HG02884 (cell line): ENCODE measurements around the gene LYZL1.
"Not testable (repeated sequence)": the region's sequence is repeated elsewhere in the genome, so short reads cannot be mapped to it uniquely, and the experiment has no call there.

ENCODE experiments used
- ATAC-seq: cut with Tn5 transposase; IDR thresholded peaks from one replicate; pipeline ENCODE4 v1.9.1; 2021; ENCODE audit warnings: mild to moderate bottlenecking, moderate library complexity; ENCODE audit not compliant: unreplicated experiment

Gene LYZL1

DNA sequence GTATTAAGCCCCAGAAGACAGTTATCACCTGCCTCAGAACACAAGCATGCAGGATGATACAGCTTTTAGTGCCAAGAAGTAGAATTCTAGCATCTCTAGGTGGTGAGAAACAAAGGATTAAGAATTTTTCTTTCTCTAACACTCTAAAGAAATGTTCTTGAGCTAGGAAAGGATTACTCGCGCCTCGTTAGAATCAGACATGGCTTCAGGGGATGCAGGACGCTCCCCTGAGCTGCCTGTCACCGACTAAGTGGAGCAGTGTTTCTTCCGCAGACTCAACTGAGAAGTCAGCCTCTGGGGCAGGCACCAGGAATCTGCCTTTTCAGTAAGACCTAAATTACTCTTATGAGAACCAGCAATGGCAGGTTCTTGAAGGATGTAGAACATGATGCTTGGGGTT is at the start of gene LYZL1:
LYZL1 (plus strand) TSS at position 165 of the 400 bp plus-strand sequence. CDS start 2,798 bp downstream, outside the sequence.
- not testable (repeated sequence) for ATAC-seq

DNA sequence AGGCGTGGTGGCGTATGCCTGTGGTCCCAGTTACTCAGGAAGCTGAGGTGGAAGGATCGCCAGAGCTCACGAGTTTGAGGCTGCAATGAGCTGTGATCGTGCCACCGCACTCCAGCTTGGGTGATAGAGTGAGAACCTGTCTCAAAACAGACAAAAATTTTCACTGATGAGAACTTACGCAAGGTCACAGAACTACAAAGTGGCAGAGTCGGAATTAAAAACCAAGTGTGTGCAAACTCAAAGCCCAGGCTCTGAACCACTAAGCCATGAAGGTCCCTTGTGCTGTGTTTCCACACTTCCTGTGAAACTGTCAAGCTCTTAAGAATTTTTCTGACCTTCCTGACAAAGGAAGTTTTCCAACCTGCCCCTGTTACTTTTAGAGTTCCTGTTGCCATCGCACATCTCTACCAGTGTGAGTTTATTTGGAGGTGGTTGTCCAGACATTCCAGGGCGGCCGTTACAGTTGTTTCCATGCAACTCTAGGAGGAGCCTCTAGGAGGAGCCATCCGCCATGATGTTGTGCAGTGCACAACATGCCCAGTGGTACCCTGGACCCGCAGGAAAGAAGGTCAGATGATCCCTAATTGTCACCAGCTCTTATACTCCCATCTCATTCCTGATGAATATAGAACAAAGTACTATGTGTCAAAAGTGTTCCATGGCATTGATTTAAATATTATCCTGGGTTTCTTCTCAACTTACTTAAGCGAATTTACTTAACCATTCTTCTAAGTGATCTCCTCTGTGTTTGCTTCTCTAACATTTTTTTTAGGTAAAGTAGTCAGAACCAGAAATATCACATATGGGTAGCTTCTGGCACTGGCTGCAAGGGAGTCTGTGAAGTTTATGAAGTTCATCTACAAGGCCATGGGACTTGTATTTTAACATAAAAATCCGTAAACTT is 49.0 kb upstream of the LYZL1 start:
- ATAC-seq = no peak

DNA sequence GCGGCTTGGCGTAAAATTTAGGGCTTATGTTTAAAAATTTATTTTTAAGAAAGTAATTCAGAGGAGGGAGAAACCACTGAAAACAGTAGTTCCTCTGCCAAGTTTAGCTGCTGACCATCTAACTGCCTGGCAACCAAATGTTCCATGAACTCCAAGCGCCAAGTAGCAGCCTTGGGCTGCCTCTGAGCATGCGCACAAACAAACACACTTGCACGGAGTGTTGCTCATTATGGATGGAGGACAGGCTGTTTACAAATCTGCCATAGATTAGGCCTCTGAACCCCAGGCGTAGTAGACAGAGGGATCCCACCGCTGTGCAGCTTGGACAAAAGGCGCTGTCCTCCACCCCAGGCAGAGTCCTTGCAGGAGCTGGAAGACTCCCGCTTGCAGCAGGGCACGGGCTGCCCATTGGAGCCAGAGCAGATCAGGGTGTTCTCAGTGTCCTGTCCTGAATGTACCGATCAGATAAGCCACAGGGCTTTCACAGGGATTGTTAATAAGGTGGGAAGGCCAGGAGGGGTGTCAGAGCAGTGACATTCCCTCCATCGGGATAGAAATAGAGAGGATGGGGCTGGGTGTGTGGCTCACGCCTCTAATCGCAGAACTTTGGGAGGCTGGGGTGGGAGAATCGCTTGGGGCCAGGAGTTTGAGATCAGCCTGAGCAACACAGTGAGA is 47.7 kb upstream of the LYZL1 start:
- no peak for ATAC-seq

DNA sequence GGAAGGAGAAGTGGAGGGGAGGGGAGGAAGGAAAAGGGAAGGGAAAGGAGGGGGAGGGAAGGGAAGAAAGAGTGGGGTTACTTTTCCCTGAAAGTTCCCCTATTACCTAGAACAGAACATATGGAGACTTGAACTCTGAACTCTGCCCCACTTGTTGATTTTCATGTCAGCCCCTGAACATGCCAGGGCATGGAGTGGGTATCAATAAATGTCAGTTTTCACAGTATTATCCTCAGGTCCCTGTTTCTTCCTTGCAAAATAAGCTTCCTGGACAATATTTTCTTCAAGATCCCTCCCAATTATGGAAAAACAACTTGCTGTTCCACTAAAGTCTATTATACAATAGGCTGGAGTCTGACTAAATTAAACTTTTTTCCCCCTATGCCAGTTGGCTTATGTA is 46.9 kb upstream of the LYZL1 start:
- ATAC-seq = no peak

DNA sequence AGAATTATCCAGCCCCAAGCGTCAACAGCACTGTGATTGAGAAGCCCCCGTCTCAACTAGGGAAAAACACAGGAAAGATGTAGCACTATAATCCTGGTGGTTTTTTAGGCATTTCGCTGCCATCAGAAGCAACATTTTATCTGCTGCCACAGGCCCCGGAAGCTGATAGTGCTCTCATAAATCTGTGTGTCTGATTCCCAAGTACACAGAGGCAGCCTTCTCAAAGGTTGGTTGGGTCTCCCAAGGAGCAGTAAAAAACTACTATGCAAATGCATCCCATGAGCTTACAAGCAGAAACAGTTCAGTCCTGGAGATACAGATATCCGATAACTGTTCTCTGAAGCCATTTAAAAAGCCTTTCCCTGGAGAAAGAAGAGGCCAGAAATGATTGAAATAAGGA is 45.8 kb upstream of the LYZL1 start:
- no peak for ATAC-seq

DNA sequence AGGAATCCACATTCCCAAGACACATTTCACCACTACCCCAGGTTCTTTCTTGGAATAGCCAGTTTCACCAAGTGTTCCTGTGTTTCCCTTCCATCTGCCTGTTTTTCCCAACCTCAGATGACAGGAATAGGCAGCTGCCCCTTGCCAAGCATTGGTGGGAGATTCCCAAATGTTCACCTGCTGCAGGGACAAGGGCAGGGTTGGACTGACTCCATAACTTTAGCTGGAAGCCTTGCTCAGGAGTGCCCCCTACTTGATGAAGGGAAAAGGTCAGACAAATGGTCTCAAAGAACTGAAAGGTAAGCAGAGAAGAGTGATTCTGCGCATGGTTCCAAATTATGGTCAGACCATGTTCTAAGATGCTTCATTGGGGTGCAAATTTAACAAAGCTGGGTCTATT is 45.1 kb upstream of the LYZL1 start:
- no peak for ATAC-seq

DNA sequence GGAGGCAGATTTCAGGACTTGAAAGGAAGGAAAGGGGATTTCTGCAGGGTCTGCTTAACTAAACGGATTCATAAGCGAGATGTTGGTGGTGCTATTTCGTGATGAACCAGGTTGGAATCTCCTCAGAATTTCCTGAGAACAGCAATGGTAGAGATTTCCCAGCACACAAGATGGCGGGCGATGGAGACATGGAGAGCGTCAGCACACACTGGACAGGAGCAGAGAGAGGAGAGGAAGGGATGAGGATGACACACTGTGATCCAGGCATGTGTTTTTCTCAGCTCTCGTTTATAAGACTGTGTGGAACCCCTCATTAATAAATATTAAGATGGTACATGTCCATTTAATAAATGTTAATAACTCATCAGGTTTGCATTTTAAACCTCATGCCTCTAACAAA is 43.9 kb upstream of the LYZL1 start:
- ATAC-seq = no peak

DNA sequence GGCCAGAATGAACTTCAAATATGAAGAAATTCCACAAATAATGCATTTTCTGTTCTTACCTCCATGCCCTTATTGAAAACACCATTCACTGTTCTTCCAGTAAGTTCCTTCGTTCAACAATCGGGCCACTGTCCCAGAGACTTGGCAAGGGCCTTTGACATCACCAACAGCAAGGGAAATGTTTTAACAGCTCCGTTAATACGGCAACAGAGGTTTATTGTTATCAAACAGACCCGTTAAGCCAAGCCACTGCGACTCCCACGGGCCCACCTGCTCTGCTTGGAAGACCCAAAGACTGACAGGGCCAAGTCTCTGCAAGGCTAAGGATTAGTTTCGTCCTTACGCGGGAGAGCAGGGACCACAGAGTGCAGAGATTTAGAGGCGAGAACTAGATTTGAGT is 43.4 kb upstream of the LYZL1 start:
- ATAC-seq = no peak

DNA sequence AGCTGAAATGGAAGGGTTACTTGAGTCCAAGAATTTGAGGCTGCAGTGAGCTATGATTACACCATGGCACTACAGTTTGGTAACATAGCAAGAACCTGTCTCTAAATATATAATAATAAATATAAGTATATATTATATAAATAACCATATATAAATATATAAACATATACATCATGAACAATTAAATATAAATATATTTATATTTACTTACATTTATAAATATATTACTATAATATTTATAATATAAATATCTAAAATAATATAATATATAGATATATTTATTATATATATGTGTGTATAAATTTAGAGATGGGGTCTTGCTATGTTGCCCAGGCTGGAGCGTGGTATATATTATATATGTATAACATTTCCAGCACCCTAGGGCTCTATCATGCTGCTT is 42.4 kb upstream of the LYZL1 start:
- no peak for ATAC-seq

DNA sequence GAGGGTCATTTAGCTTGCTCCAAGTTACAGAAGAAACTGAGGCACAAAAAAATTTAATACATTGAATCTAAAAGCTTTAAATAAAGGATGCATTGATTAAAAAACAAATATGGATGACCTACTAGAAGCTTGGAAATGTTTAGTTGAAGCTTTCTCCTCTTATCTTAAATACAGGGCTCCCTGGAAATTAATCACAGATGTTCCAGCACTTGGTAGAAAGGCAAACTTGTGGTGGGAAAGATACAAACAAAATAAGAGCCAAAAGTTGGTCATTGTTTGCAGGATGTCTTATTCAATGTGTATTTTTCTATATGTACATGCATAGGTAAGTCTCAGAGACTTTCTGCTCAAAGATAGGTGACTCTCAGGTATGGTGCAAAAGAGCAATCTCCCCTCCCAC is 40.7 kb upstream of the LYZL1 start:
- ATAC-seq = no peak

DNA sequence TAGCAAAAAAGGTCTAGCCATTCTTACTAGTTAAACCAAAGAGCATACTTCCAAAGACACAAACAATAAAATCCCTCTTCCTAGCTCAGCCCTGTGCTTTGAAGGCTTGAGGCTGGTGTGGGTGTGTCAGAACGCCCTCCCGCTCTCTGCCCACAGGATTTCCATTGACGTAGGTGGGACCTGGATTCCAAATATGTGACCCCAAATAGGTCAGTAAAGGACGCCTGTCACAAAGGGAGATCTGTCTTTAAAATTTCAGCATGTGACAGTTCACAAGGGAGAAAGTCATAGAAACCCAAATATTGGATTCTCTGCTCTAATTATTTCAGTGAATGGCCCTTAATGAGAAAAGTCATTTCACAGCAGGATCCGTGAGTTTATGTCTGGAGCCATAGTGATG is 39.9 kb upstream of the LYZL1 start:
- ATAC-seq = no peak

DNA sequence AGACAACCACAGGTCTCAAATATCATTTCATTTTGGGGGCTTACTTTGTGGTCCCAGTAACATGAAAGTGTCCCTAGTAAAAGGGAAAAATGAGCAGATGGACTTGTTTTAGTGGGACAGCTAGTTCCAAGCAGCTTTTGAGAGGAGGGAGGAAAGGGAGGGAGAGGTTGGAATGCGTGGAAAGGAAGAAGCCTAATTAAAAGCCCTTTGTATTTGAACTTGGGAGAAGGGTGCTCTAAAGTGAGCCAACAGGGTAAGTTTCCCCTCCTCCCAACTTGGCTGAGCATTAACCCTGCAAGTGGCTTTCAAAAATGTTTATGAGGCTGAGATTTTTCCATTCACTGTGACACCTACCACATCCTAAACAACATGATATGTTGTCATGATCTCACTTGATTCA is 38.8 kb upstream of the LYZL1 start:
- ATAC-seq = no peak

DNA sequence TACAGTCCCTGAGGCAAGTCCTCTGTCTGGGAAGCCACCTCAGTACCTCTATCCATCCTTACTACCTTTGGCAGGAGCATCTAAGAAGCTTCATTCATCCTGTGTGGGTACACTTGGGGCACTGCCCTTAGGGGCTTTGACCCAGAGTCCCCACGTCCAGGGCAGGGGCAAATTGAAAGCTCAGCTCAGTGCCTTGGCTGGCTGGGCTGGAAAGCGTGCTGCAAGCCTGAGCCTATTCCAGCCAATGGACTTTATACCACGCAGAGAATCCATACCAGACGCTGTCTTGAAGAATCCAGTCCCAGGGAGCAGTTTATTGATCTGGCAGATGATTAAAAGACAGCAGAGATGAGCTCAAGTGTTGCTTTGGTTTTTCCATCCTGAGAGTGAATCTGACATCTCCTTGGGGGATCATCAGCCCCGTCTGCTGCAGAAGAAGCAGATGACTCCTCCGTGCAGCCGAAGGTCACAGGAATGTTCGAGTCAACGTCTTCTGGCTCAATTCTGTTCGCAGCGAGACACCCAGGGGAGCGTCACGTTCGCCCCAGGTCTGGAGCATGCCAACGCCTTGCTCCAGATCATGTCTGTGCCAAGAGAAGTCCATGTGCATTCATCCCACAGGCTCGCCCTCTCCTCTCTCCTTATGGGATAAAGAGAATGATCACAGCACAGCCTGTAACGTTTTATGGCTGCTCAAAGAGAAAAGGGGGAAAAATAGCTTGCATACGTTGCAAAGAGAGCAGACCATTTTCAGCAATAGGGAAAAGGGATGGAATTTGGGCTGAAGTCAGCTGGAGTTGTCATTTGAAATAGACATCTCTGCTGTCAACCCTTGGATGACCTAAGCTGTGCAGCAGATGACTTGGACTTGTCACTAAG is 35.8 kb upstream of the LYZL1 start:
- no peak for ATAC-seq

DNA sequence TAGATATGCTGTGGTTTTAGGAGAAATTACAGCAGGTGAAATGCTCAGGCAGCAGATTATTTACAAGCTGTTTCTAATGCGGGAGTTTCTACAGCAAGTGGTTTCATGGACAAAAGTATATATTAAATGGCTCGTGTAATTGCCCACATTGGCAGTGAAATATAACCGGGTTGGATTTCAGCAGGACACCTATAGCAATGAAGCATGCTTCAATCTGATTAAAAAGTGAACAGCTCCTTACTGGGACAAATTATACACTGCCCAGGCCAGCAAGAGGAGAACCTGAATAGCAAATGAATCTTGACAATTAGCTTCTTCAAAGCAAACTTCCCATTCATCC is 35.2 kb upstream of the LYZL1 start:
- no peak for ATAC-seq

DNA sequence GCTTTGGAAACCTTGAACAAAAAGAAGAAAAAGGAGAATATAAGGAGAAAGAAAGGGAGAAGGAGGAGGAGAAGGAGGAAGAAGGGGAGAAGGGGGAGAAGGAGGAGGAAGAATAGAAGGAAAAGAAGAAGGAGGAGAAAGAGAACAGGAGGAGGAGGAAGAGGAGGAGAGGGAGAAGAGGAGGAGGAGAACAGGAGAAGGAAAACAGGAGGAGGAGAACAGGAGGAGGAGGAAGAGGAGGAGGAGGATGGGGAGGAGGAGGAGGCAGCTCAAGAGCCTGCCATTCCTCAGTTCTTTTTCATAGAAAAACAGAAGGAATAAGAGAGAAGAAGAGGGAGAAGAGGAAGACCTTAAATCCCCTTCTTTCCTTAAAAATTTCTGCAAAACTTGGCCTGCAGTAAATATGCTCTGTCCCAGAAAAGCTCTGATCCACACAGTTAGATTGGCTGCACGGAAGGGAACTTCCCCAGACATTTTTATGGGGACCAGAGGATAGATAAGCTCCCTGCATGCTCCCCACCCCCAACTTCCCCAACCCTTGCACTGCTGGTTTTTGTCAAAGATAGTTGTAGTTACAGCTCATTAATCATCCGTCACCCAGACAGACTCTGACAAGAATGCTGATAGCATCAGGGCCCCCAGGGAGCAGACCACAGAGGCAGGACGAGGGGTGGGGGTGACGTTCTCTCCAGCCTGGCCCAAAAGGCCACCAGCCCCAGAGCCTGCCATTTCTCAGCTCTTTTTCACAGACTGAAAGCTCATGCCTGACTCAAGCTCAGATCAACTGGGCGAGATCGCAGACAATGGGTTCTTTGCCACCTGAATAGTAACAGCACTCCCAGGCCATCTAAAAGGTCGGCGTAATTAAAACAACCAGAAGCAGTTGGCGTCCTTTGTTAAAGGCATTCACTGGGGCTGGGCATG is 34.5 kb upstream of the LYZL1 start:
- no peak for ATAC-seq

DNA sequence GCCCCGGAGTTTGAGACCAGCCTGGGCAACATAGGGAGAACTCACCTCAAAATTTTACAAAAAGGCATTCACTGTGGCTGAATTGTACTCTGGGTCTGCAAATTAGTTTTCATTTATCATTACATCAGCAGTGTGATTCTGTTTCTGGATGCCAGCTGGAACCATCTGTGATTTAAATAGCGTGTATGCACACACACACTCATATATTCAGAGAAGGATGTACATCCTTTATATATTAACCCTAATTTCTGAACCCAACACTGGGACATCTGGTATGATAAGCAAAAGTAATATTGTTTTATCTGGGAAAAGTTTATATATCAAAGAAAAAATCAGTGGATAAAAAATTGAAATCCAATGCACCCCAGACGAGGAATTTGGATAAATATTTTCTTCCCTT is 33.8 kb upstream of the LYZL1 start:
- no peak for ATAC-seq

DNA sequence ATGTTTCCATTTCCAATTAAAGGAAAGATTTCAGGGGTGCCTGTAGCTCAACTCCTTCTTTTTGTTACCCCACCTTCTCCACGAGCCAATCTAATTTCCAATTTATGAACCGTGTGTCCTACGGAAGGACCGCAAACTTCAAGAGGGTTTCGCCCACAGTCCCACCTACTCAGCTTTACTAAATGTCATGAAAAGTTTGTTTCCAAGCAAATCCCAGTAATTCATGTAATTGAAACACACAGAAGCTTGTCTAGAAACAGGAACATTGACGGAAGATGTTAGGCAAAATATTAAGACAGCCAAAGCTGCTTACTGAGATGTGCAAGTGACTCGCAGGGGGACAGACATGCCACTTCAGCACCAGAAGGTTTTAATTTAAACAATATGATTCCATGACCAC is 32.9 kb upstream of the LYZL1 start:
- no peak for ATAC-seq

DNA sequence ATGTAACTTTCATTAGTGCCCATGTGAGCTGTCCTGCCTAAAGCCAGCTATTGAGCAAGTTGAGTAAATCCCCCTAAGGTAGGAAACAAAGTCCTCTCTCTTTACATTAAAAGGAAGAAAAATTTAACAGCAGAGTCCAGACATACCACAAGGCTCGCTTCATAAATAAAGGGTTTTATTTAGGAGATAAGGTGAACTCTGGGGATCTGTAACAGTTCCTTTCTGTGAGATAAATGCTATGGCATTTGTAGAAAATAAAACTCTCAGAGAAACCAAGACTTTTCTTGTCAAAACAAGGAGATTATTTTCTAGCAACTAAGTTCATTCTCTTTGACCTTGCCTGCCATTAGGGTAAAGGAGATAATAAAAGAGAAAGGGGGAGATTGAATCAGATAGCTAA is 32.3 kb upstream of the LYZL1 start:
- no peak for ATAC-seq

DNA sequence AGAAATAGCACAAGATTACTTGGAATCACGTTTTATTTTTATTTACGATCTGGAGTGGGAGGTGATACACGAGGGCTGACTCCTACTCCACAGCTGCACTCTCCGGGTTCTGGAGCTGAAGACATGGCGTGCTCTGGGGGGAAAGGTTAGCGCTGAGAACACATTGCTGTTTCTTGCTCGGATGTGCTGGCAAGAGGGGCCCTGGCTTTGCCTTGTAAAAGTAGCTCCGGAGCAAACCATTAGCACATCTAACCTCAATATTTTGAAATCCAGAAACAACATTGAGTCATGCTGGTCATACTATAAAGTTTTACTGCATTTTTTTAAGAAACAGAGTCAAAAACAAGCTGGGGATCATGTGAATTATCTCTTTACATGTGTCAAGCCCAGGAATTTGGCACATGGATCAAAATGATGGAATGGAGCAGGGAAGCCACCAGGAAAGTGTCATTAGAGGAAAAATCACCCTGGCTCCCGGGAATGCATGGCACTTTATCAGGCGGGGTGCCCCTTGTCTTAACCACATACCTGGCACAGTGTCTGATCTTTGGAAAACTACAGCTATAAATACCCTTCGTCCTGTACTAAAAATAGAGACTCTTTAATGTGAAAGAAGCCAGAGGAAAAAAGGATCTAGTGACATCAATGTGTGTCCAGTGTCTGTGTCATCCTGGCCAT is 31.6 kb upstream of the LYZL1 start:
- no peak for ATAC-seq

DNA sequence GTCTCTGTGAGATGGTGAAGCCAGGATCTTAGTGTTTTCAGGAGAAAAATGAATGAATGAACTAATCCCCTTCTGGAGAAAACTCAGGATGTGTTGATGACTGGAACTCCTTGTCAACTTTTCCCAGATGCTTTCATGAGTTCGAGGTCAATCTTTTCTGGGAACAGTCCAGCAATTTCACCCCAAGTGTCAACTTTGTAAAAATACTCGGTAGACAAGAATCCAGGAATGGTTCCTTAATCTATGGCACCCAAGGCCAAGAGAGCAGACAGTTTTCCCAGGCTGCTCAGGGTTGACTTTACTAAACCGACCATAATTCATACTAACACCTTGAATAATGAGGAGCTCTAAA is 31.1 kb upstream of the LYZL1 start:
- ATAC-seq = no peak
